HL-60 (cell line): Measurements from ENCODE around the gene TPR.

ENCODE experiments used
- DNase-seq, 2 experiments: peaks; one replicate each; pipeline ENCODE4 v3.0.0-alpha.2; 2010 to 2020; ENCODE audit warnings: low read depth in 1 of 2, low spot score in 1 of 2
- H3K27ac ChIP-seq: fragments of 250-450 bp; sonication (Bioruptor Pico); replicated peaks from 2 replicates; pipeline ENCODE4 v1.5.1; 2020; ENCODE audit warnings: mild to moderate bottlenecking, moderate library complexity
- H3K27me3 ChIP-seq: fragments of 250-450 bp; sonication (Bioruptor Pico); 2 replicates; pipeline ENCODE4 v1.5.1; 2021; ENCODE audit warnings: mild to moderate bottlenecking, moderate library complexity; ENCODE audit not compliant: insufficient read depth, poor library complexity, severe bottlenecking
- H3K4me3 ChIP-seq: replicated peaks from 2 replicates; pipeline ENCODE4 v1.5.1; 2011; ENCODE audit warnings: mild to moderate bottlenecking, control low read depth, low read length; ENCODE audit not compliant: insufficient read depth
- GABPA ChIP-seq: IDR thresholded peaks from 2 replicates; pipeline ENCODE4 v1.6.1; 2012; ENCODE audit warnings: low read depth
- POLR2AphosphoS5 ChIP-seq: IDR thresholded peaks from 2 replicates; pipeline ENCODE4 v1.6.1; 2012; ENCODE audit warnings: low read depth
- SPI1 ChIP-seq: IDR thresholded peaks from 2 replicates; pipeline ENCODE4 v1.6.1; 2012; ENCODE audit warnings: low read depth, mild to moderate bottlenecking, borderline replicate concordance
- TF ChIP-seq, protein P1 (sequence below): IDR thresholded peaks from one replicate; pipeline ENCODE4 v1.5.1; 2011; ENCODE audit warnings: low read length, control low read depth, inconsistent platforms; ENCODE audit not compliant: insufficient read depth
- TF ChIP-seq, protein P2 (sequence below): IDR thresholded peaks from 2 replicates; pipeline ENCODE4 v1.6.1; 2012; ENCODE audit warnings: low read depth; ENCODE audit not compliant: insufficient replicate concordance

The TPR gene

DNA sequence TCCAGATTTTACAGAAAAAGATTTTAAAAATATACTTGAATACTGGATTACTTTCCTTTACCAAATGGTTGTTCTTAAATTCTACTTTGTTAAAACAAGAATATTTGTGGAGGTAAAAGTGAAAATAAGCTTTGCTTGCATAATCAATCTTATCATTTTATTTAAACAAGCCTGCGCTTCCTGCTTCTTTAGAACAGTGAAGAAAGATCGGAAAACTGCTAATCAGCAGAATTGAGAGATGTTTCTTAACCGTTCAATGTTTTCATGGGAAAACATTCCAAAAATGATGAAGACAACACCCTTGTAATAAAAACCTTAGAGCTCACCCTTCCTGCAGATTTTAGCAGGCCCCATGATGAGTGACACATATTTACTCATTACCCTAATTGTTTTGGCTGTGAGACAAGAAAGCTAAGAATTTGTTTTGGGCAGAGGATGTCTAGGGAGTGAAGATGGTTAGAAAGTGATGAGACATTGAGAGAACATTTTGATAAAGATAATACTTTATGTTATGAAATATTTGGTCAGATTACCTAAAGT, 72.6 kb downstream of the TPR start:
- no peak for DNase-seq
- TF ChIP-seq, protein P1, sequence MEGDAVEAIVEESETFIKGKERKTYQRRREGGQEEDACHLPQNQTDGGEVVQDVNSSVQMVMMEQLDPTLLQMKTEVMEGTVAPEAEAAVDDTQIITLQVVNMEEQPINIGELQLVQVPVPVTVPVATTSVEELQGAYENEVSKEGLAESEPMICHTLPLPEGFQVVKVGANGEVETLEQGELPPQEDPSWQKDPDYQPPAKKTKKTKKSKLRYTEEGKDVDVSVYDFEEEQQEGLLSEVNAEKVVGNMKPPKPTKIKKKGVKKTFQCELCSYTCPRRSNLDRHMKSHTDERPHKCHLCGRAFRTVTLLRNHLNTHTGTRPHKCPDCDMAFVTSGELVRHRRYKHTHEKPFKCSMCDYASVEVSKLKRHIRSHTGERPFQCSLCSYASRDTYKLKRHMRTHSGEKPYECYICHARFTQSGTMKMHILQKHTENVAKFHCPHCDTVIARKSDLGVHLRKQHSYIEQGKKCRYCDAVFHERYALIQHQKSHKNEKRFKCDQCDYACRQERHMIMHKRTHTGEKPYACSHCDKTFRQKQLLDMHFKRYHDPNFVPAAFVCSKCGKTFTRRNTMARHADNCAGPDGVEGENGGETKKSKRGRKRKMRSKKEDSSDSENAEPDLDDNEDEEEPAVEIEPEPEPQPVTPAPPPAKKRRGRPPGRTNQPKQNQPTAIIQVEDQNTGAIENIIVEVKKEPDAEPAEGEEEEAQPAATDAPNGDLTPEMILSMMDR, result no peak
- TF ChIP-seq, protein P2, sequence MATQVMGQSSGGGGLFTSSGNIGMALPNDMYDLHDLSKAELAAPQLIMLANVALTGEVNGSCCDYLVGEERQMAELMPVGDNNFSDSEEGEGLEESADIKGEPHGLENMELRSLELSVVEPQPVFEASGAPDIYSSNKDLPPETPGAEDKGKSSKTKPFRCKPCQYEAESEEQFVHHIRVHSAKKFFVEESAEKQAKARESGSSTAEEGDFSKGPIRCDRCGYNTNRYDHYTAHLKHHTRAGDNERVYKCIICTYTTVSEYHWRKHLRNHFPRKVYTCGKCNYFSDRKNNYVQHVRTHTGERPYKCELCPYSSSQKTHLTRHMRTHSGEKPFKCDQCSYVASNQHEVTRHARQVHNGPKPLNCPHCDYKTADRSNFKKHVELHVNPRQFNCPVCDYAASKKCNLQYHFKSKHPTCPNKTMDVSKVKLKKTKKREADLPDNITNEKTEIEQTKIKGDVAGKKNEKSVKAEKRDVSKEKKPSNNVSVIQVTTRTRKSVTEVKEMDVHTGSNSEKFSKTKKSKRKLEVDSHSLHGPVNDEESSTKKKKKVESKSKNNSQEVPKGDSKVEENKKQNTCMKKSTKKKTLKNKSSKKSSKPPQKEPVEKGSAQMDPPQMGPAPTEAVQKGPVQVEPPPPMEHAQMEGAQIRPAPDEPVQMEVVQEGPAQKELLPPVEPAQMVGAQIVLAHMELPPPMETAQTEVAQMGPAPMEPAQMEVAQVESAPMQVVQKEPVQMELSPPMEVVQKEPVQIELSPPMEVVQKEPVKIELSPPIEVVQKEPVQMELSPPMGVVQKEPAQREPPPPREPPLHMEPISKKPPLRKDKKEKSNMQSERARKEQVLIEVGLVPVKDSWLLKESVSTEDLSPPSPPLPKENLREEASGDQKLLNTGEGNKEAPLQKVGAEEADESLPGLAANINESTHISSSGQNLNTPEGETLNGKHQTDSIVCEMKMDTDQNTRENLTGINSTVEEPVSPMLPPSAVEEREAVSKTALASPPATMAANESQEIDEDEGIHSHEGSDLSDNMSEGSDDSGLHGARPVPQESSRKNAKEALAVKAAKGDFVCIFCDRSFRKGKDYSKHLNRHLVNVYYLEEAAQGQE, result no peak
- no peak for TF ChIP-seq GABPA
- TF ChIP-seq SPI1, result no peak
- no peak for TF ChIP-seq POLR2AphosphoS5
- no peaks in the 10 kb centered on the region for H3K27me3 ChIP-seq
- H3K27ac ChIP-seq, result no peak overlapping the region
- no peak overlapping the region for H3K4me3 ChIP-seq

DNA sequence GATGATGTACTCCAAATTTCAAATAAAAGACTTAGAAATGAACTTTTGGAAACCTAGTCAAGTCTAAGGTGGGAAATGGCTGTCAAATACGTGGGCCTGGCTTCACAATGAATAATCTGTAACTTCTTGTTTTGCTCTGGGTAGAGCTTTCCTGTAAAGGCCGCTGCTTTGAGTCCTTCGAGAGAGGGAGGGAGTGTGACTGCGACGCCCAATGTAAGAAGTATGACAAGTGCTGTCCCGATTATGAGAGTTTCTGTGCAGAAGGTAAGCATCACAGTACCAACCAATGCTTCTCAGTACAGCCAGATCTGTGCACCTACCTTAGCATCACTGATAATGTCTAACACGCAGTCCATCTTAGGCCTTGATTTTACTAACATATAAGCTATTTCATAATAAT, 73.6 kb downstream of the TPR start:
- DNase-seq, result no peak
- Histone ChIP-seq H3K4me3 (no peak overlapping the region), H3K27ac (no peak overlapping the region), H3K27me3 (no peaks in the 10 kb centered on the region)
- no peak for TF ChIP-seq SPI1
- TF ChIP-seq, protein P2, result no peak
- no peak for TF ChIP-seq POLR2AphosphoS5
- TF ChIP-seq GABPA, result no peak
- TF ChIP-seq, protein P1, result no peak

DNA sequence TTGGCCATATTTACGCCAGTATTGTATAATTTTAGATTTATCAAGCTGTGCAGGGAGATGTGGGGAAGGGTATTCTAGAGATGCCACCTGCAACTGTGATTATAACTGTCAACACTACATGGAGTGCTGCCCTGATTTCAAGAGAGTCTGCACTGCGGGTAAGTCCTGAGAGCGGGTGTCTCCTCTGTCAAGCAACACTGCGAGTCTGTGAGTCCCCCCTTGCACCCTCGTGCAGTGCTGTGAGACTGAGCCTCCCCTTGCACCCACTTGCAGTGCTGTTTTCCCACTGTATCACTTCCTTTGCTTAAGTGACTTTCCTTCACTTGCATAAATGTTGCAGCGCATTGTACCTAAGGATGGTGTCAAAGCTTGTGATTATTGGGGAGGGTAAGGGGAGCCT, 75.0 kb downstream of the TPR start:
- TF ChIP-seq GABPA, result no peak
- TF ChIP-seq, protein P1, result no peak
- TF ChIP-seq POLR2AphosphoS5, result no peak
- no peak for TF ChIP-seq SPI1
- TF ChIP-seq, protein P2, result no peak
- no peaks in the 10 kb centered on the region for H3K27me3 ChIP-seq
- H3K4me3 ChIP-seq, result no peak overlapping the region
- no peak for DNase-seq
- H3K27ac ChIP-seq, result no peak overlapping the region
